SK-N-SH (cell line): ENCODE data around the gene MMS19. TPM values are rescaled to one million over a fixed set of nuclear protein-coding genes. Genes with fewer than 3 reads are reported as not detected.

Experiments
- CTCF ChIA-PET: fragments of 300-600, 350-600 bp; formaldehyde crosslinking; extraction: SDS; loops from one replicate; lab custom pipeline; 2021; lab: Yijun Ruan, JAX
- POLR2A ChIA-PET: fragments of 350-600 bp; sonication (Branson Sonifier 250); formaldehyde crosslinking; extraction: SDS; loops from one replicate; lab custom pipeline; 2020; ENCODE audit warnings: antibody characterized with exemption, inconsistent platforms; lab: Yijun Ruan, JAX
- DNase-seq: peaks from one replicate; pipeline ENCODE4 v3.0.0; 2012
- H2AFZ ChIP-seq: fragments of 200-600 bp; sonication (generic); 2 replicates; pipeline ENCODE4 v1.8.1; 2016; ENCODE audit warnings: antibody characterized with exemption, mild to moderate bottlenecking, low read depth
- H3F3A ChIP-seq: fragments of 200-600 bp; sonication (generic); replicated peaks from 2 replicates; pipeline ENCODE3; 2016; ENCODE audit warnings: antibody characterized with exemption, mild to moderate bottlenecking; ENCODE audit not compliant: insufficient read depth
- H3K27ac ChIP-seq, 2 experiments: fragments of 200-500 bp in 1 of 2; fragments of 200-600 bp in 1 of 2; sonication (Bioruptor generic) in 1 of 2; sonication (generic), shearing (Covaris generic) in 1 of 2; 2 replicates each; pipeline versions ENCODE4 v1.5.1 to v1.6.1; 2014 to 2016; ENCODE audit warnings: low read depth in 2 of 2, inconsistent platforms in 1 of 2, low read length in 1 of 2, mild to moderate bottlenecking in 1 of 2, mixed read lengths in 1 of 2
- H3K27me3 ChIP-seq: fragments of 200-600 bp; sonication (generic), shearing (Covaris generic); 2 replicates; pipeline ENCODE4 v1.6.1; 2016; ENCODE audit warnings: mixed run types; ENCODE audit not compliant: insufficient read depth
- H3K36me3 ChIP-seq, 2 experiments: fragments of 200-500 bp in 1 of 2; fragments of 200-600 bp in 1 of 2; sonication (Bioruptor generic) in 1 of 2; sonication (generic) in 1 of 2; replicated peaks in 1 of 2; 2 replicates each; pipeline versions ENCODE3 to v1.5.1; 2014 to 2016; ENCODE audit warnings: low read length in 1 of 2, mild to moderate bottlenecking in 1 of 2; ENCODE audit not compliant: insufficient read depth in 2 of 2, control insufficient read depth in 1 of 2
- H3K4me1 ChIP-seq, 2 experiments: fragments of 200-500 bp in 1 of 2; fragments of 200-600 bp in 1 of 2; sonication (Bioruptor generic) in 1 of 2; sonication (generic), shearing (Covaris generic) in 1 of 2; 2 replicates each; pipeline versions ENCODE4 v1.5.1 to v1.6.1; 2014 to 2016; ENCODE audit warnings: low read depth in 1 of 2, low read length in 1 of 2, mixed run types in 1 of 2; ENCODE audit not compliant: insufficient read depth in 2 of 2, control insufficient read depth in 1 of 2
- H3K4me2 ChIP-seq: fragments of 200-600 bp; sonication (generic), shearing (Covaris generic); 2 replicates; pipeline ENCODE4 v1.6.1; 2017; ENCODE audit warnings: mixed run types
- H3K4me3 ChIP-seq, 2 experiments: fragments of 200-500 bp in 1 of 2; fragments of 200-600 bp in 1 of 2; sonication (Bioruptor generic) in 1 of 2; sonication (generic), shearing (Covaris generic) in 1 of 2; 2 replicates each; pipeline versions ENCODE4 v1.5.1 to v1.8.1; 2014 to 2016; ENCODE audit warnings: low read depth in 2 of 2, inconsistent platforms in 1 of 2, low read length in 1 of 2, mild to moderate bottlenecking in 1 of 2, mixed read lengths in 1 of 2, moderate library complexity in 1 of 2
- H3K79me2 ChIP-seq: fragments of 200-600 bp; sonication (generic); 2 replicates; pipeline ENCODE4 v1.8.1; 2017; ENCODE audit warnings: mild to moderate bottlenecking; ENCODE audit not compliant: insufficient read depth
- H3K9ac ChIP-seq: fragments of 200-600 bp; sonication (generic); 2 replicates; pipeline ENCODE4 v1.6.1; 2017; ENCODE audit warnings: mixed run types
- H3K9me2 ChIP-seq: fragments of 200-600 bp; sonication (generic); 2 replicates; pipeline ENCODE4 v1.6.1; 2017; ENCODE audit warnings: mixed run types
- H3K9me3 ChIP-seq: fragments of 200-600 bp; sonication (generic); 2 replicates; pipeline ENCODE4 v1.6.1; 2017; ENCODE audit warnings: mixed run types, mild to moderate bottlenecking, moderate library complexity
- H4K20me1 ChIP-seq: fragments of 200-600 bp; sonication (generic); 2 replicates; pipeline ENCODE4 v1.6.1; 2017; ENCODE audit warnings: mild to moderate bottlenecking, mixed run types; ENCODE audit not compliant: insufficient read depth
- CHD2 ChIP-seq: fragments of 150-350 bp; IDR thresholded peaks from 2 replicates; pipeline ENCODE4 v1.6.1; 2018; ENCODE audit warnings: low read length; ENCODE audit not compliant: partially characterized antibody
- ELF1 ChIP-seq: IDR thresholded peaks from 2 replicates; pipeline ENCODE4 v1.4.0; 2012
- EP300 ChIP-seq, 2 experiments: IDR thresholded peaks; 2 replicates each; pipeline versions ENCODE4 v1.4.0 to v1.6.1; 2012; ENCODE audit warnings: borderline replicate concordance in 1 of 2, low read depth in 1 of 2, low read length in 1 of 2
- FOSL2 ChIP-seq: IDR thresholded peaks from 2 replicates; pipeline ENCODE4 v1.4.0; 2012; ENCODE audit warnings: low read depth, mild to moderate bottlenecking, moderate library complexity, borderline replicate concordance
- GABPA ChIP-seq: IDR thresholded peaks from 2 replicates; pipeline ENCODE4 v1.4.0; 2012; ENCODE audit warnings: low read depth, mild to moderate bottlenecking
- MEF2A ChIP-seq: IDR thresholded peaks from 2 replicates; pipeline ENCODE4 v1.4.0; 2012; ENCODE audit warnings: low read depth, borderline replicate concordance
- MXI1 ChIP-seq: IDR thresholded peaks from 2 replicates; pipeline ENCODE4 v1.6.1; 2012; ENCODE audit warnings: mild to moderate bottlenecking, low read depth, low read length, improper control_type of control experiment
- NRF1 ChIP-seq: IDR thresholded peaks from 2 replicates; pipeline ENCODE4 v1.6.1; 2012; ENCODE audit warnings: low read depth, mild to moderate bottlenecking, low read length
- PBX3 ChIP-seq: IDR thresholded peaks from 2 replicates; pipeline ENCODE4; 2012
- RCOR1 ChIP-seq: fragments of 150-350 bp; IDR thresholded peaks from 2 replicates; pipeline ENCODE4 v1.6.1; 2017; ENCODE audit warnings: antibody characterized with exemption, low read length
- REST ChIP-seq: IDR thresholded peaks from 2 replicates; pipeline ENCODE4 v1.6.1; 2012; ENCODE audit warnings: mild to moderate bottlenecking, low read depth, low read length, moderate library complexity
- RFX5 ChIP-seq: IDR thresholded peaks from 2 replicates; pipeline ENCODE4 v1.6.1; 2012; ENCODE audit warnings: mild to moderate bottlenecking, improper control_type of control experiment, low read length
- SIN3A ChIP-seq: IDR thresholded peaks from 2 replicates; pipeline ENCODE4 v1.6.1; 2012; ENCODE audit warnings: low read depth, mild to moderate bottlenecking, low read length, moderate library complexity, borderline replicate concordance
- TCF12 ChIP-seq: IDR thresholded peaks from 2 replicates; pipeline ENCODE4 v1.4.0; 2012
- WGBS: methylation state at CpG from one replicate; pipeline ENCODE4 v1.1.6; 2017; ENCODE audit warnings: low lambda C conversion rate; 5-methylcytosine and 5-hydroxymethylcytosine counted together
- polyA plus RNA-seq, 3 experiments: library from polyadenylated mRNA; depleted of rRNA; stranded (reverse); fragments of >200 nt; gene quantifications; 2 replicates each; pipeline ENCODE4 v1.2.3, GENCODE V29; 2012

Gene MMS19
- polyA plus RNA-seq, 1 of the 3 experiments (the other 2 are of a cell fraction): 56.9 TPM

GRCh38 chr10:97519342-97519741 is 21.1 kb upstream of the MMS19 start:
- Histone ChIP-seq H3K27me3 (no peaks in the 10 kb centered on the region), H3K9ac (no peak overlapping the region), H4K20me1 (peaks cover 92% of the 10 kb centered on the region), H3K9me2 (no peaks in the 10 kb centered on the region), H3K9me3 (no peaks in the 10 kb centered on the region), H3K4me1 (peaks cover 12 to 31% of the 10 kb centered on the region in 2 experiments), H3F3A (peaks cover 5% of the 10 kb centered on the region), H2AFZ (no peak overlapping the region), H3K4me3 (no peak overlapping the region), H3K27ac (no peak overlapping the region), H3K36me3 (no peaks in the 10 kb centered on the region), H3K4me2 (no peak overlapping the region), H3K79me2 (peaks cover 59% of the 10 kb centered on the region)
- CTCF ChIA-PET: interaction anchor here (2.8 kb wide), 1 partner anchor 34 kb away, joined by 10 read pairs; no protein-coding TSS in a partner anchor
- WGBS: 78% methylated on average over 2 of the region's 2 CpGs
- no peak for TF ChIP-seq REST
- TF ChIP-seq RCOR1: no peak
- TF ChIP-seq ELF1: no peak
- TF ChIP-seq GABPA: no peak
- no peak for TF ChIP-seq NRF1
- no peak for TF ChIP-seq MXI1
- no peak for TF ChIP-seq SIN3A
- no peak for TF ChIP-seq PBX3
- no peak for DNase-seq
- POLR2A ChIA-PET: no interaction called here

- no peak overlapping the region for H2AFZ ChIP-seq
- H4K20me1 ChIP-seq: peaks cover 96% of the 10 kb centered on the region
- H3K4me3 ChIP-seq: no peak overlapping the region
- peaks cover 12 to 30% of the 10 kb centered on the region in 2 experiments for H3K4me1 ChIP-seq
- CTCF ChIA-PET: interaction anchor here (1.1 kb wide), 2 partner anchors 18 to 19 kb away, joined by 3 read pairs; partner anchors contain the start of gene UBTD1
- no peaks in the 10 kb centered on the region for H3K36me3 ChIP-seq
- H3K79me2 ChIP-seq: peaks cover 67% of the 10 kb centered on the region
- DNase-seq: peak; percentile 51
- peak overlapping the region; percentile 5 to 71; a peak in 3 of 4 replicates for H3K27ac ChIP-seq
- POLR2A ChIA-PET: no interaction called here
- peaks cover 5% of the 10 kb centered on the region for H3F3A ChIP-seq
- H3K9me2 ChIP-seq: no peaks in the 10 kb centered on the region
- TF ChIP-seq RFX5: no peak
- no peak for TF ChIP-seq NRF1
- no peak for TF ChIP-seq MEF2A
- TF ChIP-seq EP300 (IDR thresholded peaks at IDR 0.05; ENCODE audit: borderline replicate concordance in 1 of 2, low read depth in 1 of 2, low read length in 1 of 2): no peak
- peak; percentile 25; the same call in 1 of the 2 replicates for TF ChIP-seq FOSL2
- no peak for TF ChIP-seq CHD2
- peak; percentile 13; the same call in 1 of the 2 replicates for TF ChIP-seq TCF12
- TF ChIP-seq RCOR1: no peak
- no peaks in the 10 kb centered on the region for H3K9me3 ChIP-seq
- WGBS: 32% methylated on average over 10 of the region's 10 CpGs
- no peak overlapping the region for H3K9ac ChIP-seq
- H3K4me2 ChIP-seq: peak overlapping the region; percentile 20; the same call in 1 of the 2 replicates
- H3K27me3 ChIP-seq: no peaks in the 10 kb centered on the region
Measured at GRCh38 chr10:97518301-97519043, 20.2 kb upstream of the MMS19 start.
